Inferior parietal cortex (tissue), 1 donor: ENCODE results near the gene MTTP.

Source experiments
- DNase-seq: peaks from one replicate; pipeline ENCODE4 v3.0.0-alpha.2; 2016; ENCODE audit errors: extremely low spot score

MTTP gene

DNA sequence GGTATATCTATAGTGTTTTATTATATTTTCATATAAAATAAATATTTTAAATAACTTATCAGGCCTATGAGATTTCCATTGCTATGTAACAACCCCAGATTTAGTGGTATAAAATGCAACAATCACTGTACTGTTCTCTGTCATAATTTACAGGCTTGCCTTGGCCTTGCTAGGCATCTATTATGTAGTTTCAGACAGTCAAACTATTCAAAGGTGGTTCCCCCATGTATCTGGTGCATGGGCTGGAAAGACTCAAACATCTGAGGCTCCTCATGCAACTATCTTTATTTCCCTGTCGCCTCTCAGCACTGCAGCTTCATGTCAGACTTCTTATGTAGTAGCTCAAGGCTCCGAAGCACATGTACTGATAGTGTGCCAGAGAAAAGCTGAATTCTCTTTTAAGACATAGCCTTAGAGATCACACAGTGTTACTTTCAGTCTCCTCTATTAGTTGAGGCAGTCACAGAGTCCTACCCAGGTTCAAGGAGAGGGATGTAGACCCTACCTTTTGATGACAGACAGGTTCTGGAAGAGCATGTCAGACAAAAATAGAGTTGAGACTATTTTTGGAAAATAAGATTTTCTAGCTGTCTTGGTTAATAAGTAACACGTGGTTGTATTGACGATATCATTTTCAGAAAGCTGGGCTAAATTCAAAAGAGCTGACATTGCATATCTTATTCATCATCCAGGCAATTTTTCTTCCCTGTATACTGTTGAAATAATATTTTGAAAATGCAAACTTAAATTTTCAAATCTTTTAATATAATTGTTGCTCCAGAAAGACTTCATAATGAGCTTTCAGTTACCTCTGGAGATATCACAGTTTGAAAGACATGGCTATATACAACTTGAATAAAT, 19.4 kb downstream of the MTTP start:
- no peak for DNase-seq

DNA sequence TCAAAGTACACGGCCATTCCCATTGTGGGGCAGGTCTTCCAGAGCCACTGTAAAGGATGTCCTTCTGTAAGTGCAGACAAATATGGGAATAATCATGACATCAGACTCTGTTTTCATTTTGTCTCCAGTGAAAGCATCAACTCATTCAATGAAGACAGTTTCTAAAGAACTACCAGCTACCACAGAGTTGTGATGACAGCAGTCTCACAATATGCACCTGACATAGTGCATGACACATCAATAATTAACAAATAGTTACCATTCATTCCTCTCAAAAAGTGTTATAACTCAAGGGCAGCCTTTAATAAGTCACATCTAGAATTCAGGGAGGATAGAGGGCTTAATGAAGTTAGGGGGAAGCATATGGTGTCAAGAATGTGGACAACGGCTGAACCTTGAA, 20.2 kb downstream of the MTTP start:
- no peak for DNase-seq

DNA sequence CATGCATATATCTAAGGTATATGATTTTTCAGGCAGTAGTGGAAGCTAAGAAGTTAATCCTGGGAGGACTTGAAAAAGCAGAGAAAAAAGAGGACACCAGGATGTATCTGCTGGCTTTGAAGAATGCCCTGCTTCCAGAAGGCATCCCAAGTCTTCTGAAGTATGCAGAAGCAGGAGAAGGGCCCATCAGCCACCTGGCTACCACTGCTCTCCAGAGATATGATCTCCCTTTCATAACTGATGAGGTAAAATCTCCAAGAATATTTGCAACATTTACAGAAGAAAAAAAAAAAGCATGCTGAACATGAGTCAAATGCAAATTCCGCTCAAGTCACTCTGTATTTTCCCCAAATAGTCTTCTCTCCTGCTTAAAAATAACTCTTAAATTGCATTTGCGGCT, 32.1 kb downstream of the MTTP start:
- DNase-seq = no peak

DNA sequence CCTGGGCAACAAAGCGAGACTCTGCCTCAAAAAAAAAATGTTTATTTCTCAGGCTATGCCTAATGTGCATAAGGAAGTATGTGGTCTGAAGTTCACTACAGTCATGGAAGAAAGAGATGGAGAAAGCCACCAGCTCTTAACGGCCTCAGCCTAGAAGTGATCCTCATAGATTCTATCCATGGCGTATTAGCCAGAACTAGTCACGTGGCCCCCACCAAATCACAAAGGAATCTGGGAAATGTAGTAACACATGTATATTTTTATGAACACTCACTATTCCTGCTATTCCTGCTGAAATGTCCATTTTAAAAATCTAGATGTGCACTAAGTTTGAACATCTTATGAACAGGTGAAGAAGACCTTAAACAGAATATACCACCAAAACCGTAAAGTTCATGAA, 33.8 kb downstream of the MTTP start:
- no peak for DNase-seq

DNA sequence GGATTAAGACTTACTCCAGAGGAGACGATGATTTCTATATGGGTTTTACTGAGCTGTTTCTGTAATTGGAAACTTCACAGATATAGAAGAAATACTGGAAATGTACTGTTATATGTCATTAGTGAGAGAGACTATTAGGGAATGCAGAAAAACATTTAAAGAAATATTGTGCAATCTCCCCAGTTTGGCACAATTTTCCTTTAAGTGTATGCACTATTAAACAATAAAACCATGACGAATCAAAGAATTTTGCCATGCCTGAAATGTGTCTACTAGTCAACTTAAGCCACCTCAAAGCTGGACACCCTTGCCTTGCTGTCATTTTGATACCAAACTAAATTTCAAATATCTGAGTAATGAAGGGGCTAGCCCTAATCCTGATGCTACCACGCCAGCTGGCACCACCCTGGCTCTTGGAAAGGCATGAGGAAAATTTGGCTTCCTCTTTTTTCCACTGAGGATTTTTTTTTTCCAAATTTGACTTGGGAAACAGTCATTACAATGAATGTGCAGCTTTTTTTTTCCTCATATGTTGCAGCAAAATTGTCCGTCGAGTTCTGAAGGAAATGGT, 36.1 kb downstream of the MTTP start:
- no peak for DNase-seq

DNA sequence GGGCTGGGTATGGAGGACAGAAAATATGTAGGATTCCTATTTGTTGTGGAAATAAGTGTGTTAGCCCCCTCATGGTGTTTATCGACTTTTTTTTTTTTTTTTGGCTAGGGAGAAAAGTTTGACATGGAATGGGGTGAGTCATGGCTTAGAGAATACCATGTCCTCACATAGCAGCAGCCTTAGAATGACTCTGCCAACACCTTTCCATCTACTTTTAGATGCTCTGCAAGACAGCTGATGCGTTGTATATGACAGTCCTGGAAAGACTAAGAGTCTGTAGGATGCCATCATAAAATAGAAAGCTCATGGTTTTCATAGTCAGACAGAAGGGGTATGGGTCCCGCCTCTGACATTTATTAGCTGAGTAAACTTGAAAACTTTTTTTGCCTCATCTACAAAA, 37.7 kb downstream of the MTTP start:
- DNase-seq = no peak

DNA sequence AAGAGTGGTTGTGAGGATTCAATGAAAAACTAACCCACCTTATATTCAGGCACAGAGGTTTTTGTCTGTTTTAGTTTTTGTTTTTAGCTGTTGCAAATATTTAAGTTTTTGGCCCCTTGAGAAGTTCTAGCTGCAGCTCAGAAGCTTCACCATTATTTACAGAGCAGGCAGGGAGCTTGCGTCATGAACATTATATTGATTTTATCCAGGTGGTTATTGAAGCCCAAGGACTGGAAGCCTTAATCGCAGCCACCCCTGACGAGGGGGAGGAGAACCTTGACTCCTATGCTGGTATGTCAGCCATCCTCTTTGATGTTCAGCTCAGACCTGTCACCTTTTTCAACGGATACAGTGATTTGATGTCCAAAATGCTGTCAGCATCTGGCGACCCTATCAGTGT, 38.1 kb downstream of the MTTP start:
- DNase-seq = no peak

DNA sequence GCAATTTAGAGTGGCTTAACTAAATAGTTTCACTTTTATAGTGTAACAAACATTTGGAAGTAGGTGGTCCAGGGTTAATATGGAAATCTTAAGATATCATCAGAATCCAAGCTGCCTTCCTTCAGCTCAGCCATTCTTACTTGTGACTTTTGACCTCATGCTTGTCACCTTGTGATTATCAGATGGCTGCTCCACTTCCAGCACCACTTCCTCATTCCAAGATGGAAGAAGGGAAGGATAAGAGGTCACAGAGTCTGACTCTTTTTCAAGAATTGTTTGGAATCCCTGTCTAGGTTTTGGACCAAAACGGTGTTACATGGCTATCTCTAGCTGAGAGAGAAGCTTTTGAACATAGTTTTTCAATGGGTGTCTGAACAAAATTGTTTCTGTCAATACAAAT, 39.9 kb downstream of the MTTP start:
- no peak for DNase-seq

DNA sequence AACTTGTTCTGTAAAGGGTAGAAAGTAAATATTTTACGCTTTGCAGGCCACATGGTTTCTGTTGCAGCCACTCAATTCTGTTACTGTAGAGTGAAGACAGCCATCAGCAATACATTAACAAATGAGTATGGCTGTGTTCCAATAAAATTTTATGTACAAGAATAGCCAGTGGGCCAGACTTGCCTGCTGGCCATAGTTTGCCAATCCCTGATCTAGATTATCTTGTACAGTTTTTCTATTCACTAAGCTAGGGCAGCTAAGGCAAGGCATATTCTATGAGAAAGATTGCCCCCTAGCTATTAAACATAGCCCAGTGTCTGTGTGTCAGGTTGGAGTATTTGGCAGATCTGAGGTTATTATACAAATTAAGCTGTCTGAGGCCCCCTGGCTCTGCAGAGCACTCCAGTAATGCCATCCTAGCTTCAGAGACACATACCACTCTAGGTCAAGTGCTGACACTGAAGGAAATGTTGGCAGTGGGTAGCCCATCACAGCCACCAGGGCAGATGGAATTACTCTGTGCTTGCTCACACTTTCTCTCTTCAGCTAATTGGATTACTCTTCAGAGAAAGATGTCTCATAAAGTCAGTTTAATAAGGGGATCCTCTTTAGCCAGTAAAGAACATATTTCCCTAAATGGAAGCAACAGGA, 40.7 kb downstream of the MTTP start:
- DNase-seq = no peak

DNA sequence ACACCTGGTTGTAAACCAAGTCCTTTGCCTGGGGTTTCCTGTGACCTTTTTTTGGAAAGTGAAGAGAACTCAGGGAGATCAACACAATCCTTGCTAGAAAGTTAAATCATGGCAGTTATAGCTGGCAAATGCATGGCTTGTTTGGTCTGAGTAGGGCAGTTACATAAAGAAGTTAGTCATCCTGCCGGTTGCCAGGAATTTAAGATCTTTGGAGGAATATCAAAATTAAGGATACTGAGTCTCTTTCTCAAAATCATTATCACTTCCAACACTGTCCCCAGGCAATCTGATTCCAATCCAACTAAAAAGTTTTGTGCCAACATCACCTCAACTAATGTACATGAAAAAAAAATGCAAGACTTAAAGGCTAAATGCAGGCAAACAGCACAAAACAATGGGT, 42.8 kb downstream of the MTTP start:
- DNase-seq = peak; percentile 53

DNA sequence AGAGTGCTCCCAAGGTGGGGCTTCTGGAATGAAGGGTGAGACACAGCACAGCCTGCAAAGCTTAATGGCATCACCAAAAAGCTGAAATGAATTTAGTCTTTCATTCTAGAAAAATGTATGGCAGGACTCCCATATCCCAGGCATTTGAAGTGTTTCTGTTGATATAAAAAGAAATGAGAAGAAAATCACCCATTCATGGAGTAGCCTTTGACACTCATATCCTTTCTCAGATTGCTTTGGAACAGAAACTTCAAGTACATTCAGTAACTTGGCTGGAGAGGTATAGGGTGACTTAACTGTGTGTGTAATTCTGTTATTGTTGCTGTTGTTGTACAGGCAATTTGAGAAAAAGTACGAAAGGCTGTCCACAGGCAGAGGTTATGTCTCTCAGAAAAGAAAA, 47.7 kb downstream of the MTTP start:
- DNase-seq = no peak

DNA sequence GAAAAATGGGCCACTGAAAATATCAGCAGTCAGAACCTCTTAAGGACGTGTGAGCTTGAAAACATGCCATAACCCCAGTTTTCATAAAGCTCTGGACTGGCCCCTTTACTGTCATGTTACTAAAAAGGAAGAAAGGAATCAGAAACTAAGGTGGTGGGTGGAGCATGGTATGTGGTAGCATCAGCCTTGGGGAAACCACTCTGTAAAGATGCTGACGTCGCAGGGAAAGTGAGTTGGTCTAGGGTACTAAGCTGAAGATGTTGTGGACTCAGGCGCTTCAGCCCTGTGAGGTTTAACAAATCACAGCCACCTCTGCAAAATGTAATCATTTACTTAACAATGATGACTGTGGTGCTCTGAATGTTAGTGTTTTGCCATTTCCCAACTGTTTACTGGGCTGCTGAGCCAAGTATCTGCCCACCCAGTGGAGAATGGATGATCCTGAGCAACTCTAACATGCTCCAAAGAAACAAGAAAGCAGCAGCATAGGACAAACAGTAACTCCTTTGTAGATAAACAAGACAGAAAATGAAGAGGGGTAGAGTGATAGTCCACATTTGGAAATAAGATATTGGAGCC, 49.6 kb downstream of the MTTP start:
- no peak for DNase-seq

DNA sequence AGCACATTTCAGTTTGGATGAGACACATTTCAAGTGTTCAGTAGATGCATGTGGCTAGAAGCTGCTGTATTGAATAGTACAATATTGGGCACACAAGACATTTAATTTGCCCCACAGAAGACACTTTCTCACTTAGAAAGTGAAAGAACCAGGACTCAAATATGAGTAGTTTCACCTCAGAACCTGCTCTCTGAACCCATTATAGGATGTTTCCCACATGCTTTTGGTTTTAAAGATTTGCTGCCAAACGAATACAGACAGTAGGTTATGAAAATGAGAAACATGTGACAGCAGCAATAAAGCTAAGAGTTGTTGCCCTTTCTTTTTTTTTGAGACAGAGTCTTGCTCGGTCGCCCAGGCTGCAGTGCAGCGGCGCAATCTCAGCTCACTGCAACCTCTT, 50.7 kb downstream of the MTTP start:
- DNase-seq = no peak

DNA sequence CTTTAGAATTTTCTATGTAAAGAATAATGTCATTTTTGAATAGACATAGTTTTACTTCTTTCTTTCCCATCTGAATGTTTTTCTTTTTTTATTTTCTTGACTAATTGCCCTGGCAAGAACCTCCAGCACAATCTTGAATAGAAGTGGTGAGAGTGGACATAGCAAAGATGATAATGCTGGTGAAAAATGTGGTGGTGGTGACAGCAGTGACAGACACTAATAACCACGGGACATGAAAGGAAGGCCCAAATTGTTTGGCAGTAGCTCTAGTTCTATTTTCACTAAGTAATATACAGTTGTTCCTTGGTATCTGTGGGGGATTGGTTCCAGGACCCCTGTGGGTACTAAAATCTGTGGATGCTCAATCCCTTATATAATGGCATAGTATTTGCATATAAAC, 53.4 kb downstream of the MTTP start:
- DNase-seq = no peak

DNA sequence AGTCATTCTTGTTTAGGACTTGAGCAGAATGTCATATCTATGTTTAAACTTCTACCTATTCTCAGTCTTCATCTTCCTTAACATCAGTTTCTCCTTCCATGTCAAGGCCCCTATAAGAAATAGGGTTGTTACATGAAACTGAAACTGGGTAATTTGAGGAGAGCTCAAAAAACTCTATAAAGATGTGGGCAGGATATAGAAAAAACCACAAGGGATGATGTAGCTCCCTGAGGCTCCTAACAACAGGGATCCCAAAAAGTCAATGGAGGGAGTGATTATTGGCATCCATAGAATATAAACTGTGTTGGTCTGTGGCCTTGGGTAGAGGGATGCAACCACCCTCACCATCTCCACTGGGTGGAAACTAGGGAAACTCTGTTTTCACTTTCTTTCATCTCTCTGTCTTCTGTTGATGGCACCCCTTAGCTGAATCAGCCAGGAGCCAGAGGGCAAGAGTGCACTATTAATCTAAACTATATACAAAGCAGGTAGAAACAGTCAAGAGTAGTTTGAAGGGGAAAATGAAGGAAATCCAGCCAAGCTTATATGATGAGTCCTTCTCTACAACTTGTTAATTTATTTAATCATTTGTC, 55.4 kb downstream of the MTTP start:
- no peak for DNase-seq

DNA sequence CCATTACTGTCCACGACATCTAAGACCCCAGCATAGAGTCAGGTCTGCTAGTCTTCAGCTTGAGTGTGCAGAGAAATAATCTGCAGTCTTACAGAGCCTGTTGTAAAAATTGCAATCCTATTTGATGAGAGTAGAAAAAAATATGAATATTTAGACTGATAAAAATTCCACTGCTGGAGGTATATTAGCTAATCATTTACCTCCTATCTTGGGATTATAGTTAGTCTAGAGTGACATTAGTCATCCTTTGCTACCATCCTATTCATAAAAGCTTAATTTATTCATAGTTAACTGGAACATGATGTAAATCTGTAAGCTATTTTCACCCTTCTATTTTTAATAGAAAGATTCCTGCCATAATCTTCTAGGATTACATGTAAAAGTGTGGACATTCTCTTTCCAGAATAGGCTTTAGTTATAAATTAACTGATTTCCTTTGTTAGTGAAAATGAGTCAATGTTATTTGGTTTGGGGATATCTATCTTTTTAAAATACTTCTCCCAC, 56.3 kb downstream of the MTTP start:
- no peak for DNase-seq

DNA sequence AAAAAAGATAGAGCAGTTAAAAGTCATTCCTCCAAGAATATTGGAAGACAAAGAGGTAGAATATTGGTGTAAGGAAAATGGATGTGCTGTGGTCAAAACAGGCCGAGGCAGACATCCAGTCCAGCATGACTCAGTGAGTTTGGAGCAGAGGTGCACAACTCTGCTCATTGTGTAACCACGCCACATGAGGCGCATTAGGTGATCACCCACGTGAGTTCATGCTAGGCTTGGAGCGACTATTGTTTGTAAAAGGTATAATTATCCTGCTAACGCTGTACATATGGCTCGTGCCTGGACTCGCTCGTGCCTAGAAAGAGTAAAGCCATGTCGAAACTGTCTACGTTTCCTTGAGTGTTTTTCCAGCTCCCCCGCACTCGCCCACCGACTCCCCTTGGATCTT, 59.1 kb downstream of the MTTP start:
- DNase-seq = no peak

DNA sequence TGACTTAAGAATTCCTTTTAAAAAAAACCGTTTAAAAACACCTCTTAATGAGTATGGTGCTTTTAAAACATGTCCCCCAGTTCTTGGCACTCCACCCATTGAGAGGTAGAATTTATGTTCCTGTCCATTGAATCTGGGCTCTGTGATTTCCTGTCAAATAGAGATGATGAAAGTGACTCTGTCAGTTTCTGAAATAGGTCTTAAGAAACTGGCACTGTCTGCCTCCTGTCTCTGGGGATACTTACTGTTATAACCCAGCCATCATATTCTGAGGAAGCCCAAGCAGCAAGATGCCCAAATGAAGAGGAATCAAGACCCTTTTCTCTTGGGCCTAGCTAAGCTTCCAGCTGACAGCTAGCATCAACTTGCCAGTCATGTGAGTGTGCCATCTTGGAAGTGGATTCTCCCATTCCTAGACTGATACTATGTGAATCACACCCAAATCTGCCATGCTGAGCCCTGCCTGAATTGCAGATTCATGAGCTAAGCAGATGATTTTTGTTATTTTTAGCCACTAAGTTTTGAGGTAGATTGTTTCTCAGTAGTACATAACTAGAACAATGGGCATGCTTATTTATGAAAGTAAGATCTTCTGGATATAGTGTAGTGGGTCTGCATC, 60.2 kb downstream of the MTTP start:
- DNase-seq = no peak

DNA sequence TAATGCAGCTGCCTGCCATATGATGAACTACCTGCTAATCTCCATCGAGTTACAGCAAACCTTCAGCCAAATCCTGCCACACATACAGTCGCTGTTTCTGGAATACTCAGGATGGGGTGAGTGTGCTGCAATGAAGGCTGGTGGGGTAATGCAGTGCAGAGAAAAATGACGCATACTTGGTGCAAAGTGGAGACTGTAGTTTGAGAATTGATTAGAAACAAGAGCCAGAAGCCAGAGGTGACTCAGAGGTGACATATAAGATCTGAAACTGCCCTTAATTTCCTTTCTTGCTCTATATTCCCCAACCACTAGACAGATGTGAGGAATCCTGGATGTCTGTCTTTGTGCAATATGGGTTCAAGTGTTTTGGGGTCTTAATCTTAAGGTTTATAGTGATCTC, 61.0 kb downstream of the MTTP start:
- DNase-seq = no peak

DNA sequence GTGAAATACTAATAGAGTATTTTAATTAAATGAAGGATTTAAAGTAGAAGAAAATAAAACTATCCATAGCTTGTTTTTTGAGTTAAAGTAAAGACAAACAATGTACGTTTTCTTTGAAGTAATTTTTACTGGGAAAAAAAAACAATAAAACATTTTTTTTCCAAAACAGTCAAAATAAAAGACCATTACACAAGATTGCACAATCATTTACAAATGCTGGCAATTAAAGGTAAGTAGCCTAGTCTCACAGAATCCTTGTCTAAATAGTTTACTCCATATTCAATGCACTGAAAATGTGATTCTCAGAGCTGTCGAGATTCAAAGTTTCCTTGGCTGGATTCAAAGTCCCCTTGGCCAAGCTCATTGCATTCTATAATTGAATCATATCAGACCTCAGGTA, 61.8 kb downstream of the MTTP start:
- DNase-seq = no peak

DNA sequence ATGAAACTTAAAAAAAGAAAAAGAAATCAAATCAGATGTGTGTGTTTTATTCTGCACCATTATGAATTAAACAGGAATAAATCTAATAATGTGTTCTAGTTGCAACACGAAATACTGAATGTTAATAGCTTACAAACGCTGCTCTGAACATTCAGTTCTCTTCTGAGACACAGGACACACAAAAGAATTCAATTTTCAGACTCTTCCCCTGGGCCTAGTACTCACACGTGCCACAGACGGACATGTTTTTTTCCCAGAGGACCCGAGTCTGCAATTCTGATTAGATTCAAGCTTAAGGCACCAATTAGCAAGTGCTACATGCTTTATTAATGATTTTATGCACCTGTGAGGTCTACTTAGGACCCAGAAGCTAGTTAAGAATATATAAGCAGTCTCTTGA, 62.5 kb downstream of the MTTP start:
- DNase-seq = no peak

DNA sequence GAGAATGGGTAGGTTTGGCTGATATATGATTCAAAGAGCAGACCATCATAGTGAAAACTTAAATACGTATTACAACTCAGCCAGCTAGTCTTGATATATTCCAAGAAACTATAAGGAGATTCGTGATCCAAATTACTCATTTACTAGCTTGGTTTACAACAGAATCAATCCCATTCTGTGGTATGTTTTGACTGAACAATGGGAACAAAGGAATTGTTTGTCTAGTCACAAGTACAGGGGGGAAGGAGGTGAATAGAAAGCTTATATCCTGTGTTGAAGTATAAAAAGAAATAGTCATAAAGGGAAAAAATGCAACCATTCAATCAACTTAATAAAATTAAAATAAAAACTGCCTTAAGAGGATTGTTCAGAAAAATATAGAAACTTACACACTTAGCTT, 66.1 kb downstream of the MTTP start:
- DNase-seq = no peak
